ENCODE measurements around the gene BPGM.

The BPGM gene

DNA sequence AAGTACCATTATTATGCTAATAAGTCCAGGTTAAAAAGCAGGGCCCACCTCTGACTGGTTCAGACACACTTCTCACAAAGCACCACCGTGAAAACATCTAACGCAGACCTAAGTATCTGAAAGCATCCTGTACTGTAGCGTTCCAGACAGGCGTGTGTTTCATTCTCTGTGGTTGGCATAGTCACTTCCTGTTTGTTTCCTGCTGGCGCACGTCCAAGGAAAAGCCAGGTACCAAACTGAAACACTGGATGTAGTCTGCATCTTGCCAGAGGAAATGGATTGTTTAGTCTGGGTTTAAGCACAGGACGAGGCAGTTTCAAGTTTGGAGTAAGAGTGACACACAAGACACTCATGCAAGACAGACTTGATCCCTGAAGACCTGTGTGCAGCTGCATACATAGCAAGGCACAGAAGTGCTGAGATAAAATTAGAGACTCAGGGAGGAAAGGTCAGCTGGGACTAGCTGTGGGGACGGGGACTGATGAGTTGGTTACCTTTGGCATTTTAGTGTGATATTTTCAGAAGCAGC is 23.3 kb downstream of the BPGM start:
- DNase-seq = no peak
- no peak overlapping the region for H3K27ac ChIP-seq

DNA sequence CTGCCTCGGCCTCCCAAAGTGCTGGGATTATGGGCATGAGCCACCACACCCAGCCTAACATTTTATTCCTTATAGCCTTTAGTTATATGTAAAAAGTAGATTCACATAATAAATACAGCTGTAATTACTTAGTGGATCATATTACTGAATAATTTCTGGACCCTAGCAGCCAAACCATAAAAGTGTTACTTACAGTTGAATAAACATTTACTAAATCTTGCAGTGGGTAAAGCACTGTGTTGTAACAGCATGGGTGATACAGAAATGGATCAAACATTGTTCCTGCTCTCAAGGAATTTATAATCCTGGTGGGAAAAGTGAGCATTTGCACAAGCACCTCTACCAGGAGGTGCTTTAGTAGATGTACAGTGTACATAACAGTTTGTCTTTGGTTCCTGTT is 25.0 kb downstream of the BPGM start:
- no peaks in the 10 kb centered on the region for H3K9me3 ChIP-seq (ENCODE audit: severe bottlenecking)
- no peak overlapping the region for H3K27ac ChIP-seq
- H3K27me3 ChIP-seq (ENCODE audit: insufficient read depth, low read depth, severe bottlenecking) = no peaks in the 10 kb centered on the region
- no peak for DNase-seq
- TF ChIP-seq, protein P1, sequence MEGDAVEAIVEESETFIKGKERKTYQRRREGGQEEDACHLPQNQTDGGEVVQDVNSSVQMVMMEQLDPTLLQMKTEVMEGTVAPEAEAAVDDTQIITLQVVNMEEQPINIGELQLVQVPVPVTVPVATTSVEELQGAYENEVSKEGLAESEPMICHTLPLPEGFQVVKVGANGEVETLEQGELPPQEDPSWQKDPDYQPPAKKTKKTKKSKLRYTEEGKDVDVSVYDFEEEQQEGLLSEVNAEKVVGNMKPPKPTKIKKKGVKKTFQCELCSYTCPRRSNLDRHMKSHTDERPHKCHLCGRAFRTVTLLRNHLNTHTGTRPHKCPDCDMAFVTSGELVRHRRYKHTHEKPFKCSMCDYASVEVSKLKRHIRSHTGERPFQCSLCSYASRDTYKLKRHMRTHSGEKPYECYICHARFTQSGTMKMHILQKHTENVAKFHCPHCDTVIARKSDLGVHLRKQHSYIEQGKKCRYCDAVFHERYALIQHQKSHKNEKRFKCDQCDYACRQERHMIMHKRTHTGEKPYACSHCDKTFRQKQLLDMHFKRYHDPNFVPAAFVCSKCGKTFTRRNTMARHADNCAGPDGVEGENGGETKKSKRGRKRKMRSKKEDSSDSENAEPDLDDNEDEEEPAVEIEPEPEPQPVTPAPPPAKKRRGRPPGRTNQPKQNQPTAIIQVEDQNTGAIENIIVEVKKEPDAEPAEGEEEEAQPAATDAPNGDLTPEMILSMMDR (IDR thresholded peaks at IDR 0.05; ENCODE audit: low read depth, low read length) = no peak
- no peak overlapping the region for H3K4me3 ChIP-seq (ENCODE audit: low read depth, low read length)
- no peaks in the 10 kb centered on the region; the same call in 1 of the 2 replicates for H3K36me3 ChIP-seq

More for the DNA sequence above, 23.3 kb downstream of the BPGM start:
- TF ChIP-seq, protein P1 (IDR thresholded peaks at IDR 0.05; ENCODE audit: low read depth, low read length) = no peak
- H3K4me3 ChIP-seq (ENCODE audit: low read depth, low read length) = no peak overlapping the region
- H3K27me3 ChIP-seq (ENCODE audit: insufficient read depth, low read depth, severe bottlenecking) = no peaks in the 10 kb centered on the region
- H3K9me3 ChIP-seq (ENCODE audit: severe bottlenecking) = no peaks in the 10 kb centered on the region
- H3K36me3 ChIP-seq = no peaks in the 10 kb centered on the region; the same call in 1 of the 2 replicates

DNA sequence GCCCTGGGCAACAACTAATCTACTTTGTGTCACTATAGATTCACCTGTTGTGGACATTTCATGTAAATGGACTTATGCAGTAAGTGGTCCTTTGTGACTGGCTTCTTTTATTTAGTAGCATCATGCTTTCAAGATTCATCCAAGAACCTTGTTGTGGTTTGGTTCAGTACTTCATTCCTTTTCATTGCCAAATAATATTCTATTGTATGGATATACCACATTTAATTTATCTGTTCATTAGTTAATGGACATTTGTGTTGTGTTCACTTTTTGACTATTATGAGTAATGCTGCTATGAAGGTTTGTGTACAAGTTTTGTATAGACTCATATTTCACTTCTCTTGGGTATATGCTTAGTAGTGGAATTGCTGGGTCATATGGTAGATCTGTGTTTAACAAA is 27.8 kb downstream of the BPGM start:
- no peak for DNase-seq
- TF ChIP-seq, protein P1 (IDR thresholded peaks at IDR 0.05; ENCODE audit: low read depth, low read length) = no peak
- no peak overlapping the region for H3K27ac ChIP-seq
- peaks cover 2% of the 10 kb centered on the region; the same call in 1 of the 2 replicates for H3K36me3 ChIP-seq
- no peaks in the 10 kb centered on the region for H3K27me3 ChIP-seq (ENCODE audit: insufficient read depth, low read depth, severe bottlenecking)
- H3K9me3 ChIP-seq (ENCODE audit: severe bottlenecking) = no peaks in the 10 kb centered on the region
- H3K4me3 ChIP-seq (ENCODE audit: low read depth, low read length) = no peak overlapping the region

DNA sequence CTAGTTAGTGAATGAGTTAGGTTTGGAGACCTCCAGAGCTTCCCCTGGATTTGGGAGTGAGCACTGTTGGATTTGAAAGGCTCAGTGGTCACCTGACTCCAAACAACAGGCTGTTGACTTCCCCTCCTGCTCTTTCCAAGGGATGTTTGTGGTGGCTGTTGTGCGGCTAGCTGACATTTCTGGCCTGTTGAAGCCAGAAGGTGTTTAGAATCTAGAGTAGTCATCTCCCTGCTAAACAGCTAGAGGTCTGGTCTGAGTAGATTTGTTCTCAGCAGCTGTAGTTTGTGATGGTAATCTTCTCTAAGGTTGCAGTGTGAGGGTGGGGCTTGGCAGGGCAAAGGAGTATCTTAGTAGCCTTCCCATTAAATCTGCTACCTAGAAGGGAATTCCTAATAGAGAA is 30.1 kb downstream of the BPGM start:
- Histone ChIP-seq H3K4me3 (ENCODE audit: low read depth, low read length) (no peak overlapping the region), H3K27me3 (ENCODE audit: insufficient read depth, low read depth, severe bottlenecking) (no peaks in the 10 kb centered on the region), H3K9me3 (ENCODE audit: severe bottlenecking) (no peaks in the 10 kb centered on the region), H3K36me3 (peaks cover 7% of the 10 kb centered on the region; the same call in 1 of the 2 replicates), H3K27ac (no peak overlapping the region)
- TF ChIP-seq, protein P1 (IDR thresholded peaks at IDR 0.05; ENCODE audit: low read depth, low read length) = no peak
- no peak for DNase-seq

- no peak for DNase-seq
- Histone ChIP-seq H3K4me3 (ENCODE audit: low read depth, low read length) (no peak overlapping the region), H3K36me3 (peaks cover 7% of the 10 kb centered on the region; the same call in 1 of the 2 replicates), H3K27ac (no peak overlapping the region), H3K9me3 (ENCODE audit: severe bottlenecking) (no peaks in the 10 kb centered on the region), H3K27me3 (ENCODE audit: insufficient read depth, low read depth, severe bottlenecking) (no peaks in the 10 kb centered on the region)
- TF ChIP-seq, protein P1 (IDR thresholded peaks at IDR 0.05; ENCODE audit: low read depth, low read length) = no peak
These were observed 31.5 kb downstream of the BPGM start for GRCh38 chr7:134678115-134678514.

DNA sequence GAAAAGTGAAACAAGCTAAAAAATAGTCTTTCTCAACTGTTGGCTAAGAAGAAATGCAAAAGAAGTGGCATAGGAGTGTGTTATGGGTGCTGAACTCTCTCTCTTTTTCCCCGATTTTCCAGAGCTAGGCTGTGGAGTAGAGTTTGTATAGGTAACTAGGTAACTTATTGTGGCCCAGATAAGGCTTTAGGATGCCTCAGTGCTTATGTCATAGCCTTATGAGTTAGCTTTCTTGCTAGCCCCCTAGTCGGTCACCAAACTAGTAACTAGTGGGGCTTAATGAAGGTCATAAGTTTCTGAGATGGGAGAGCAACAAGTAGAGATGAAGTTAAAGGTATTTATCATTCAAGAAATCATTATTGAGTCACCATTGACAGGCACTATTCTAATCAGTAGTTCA is 32.4 kb downstream of the BPGM start:
- Histone ChIP-seq H3K9me3 (ENCODE audit: severe bottlenecking) (no peaks in the 10 kb centered on the region), H3K36me3 (peaks cover 7% of the 10 kb centered on the region; the same call in 1 of the 2 replicates), H3K27me3 (ENCODE audit: insufficient read depth, low read depth, severe bottlenecking) (no peaks in the 10 kb centered on the region), H3K27ac (no peak overlapping the region), H3K4me3 (ENCODE audit: low read depth, low read length) (no peak overlapping the region)
- TF ChIP-seq, protein P1 (IDR thresholded peaks at IDR 0.05; ENCODE audit: low read depth, low read length) = no peak
- no peak for DNase-seq
